Keratinocyte (primary cell): ENCODE results near the gene H19.

Experiments
- EZH2 ChIP-seq: IDR thresholded peaks from one replicate; pipeline ENCODE4 v1.6.1; 2012; ENCODE audit warnings: inconsistent platforms, mild to moderate bottlenecking, low read length, moderate library complexity
- TF ChIP-seq, protein P1 (sequence below), 3 experiments: IDR thresholded peaks in 1 of 3; conservative IDR thresholded peaks in 1 of 3; optimal IDR thresholded peaks in 1 of 3; 2 replicates in 2 of 3; 3 replicates in 1 of 3; pipeline versions ENCODE3 to v1.5.1; 2011; ENCODE audit warnings: low read length in 3 of 3, mild to moderate bottlenecking in 3 of 3, moderate library complexity in 2 of 3, control low read depth in 1 of 3, inconsistent platforms in 1 of 3; ENCODE audit not compliant: insufficient read depth in 2 of 3; ENCODE audit errors: extremely low read depth in 1 of 3

DNA sequence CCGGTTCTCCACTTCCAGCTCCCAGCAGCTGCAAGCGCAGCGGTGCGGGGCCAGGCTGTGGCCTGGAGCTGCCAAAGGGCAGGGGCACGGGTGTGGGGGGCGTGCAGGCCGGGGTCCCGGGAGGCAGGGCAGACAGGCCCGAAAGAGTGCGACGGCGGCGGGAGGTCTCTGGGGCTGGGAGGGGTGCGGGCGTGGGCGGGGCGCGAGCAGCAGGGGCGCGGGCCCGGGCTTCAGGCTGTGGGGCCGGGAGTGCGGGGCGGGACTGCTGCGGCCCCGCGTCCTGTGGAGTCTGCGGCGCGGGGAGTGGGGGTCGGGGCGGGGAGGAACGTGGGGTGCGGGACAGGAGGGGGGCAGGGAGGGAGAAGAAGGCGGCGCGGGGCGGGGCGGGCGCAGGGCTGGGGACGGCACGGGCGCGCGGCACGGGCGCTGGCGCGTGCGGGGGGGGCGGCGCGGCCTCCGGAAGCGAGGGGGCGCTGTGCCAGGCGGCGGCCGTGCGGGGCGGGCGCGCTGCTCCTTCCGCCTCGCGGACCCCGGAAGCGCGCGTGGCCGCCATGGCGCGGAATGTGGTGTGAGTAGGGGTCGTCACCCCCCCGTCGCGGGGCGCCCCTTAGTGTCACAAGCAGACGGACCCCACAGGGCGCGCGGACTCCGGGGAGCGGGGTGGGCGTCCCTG, 50.7 kb downstream of the H19 start, which contains the start of gene MRPL23:
- TF ChIP-seq, protein P1, sequence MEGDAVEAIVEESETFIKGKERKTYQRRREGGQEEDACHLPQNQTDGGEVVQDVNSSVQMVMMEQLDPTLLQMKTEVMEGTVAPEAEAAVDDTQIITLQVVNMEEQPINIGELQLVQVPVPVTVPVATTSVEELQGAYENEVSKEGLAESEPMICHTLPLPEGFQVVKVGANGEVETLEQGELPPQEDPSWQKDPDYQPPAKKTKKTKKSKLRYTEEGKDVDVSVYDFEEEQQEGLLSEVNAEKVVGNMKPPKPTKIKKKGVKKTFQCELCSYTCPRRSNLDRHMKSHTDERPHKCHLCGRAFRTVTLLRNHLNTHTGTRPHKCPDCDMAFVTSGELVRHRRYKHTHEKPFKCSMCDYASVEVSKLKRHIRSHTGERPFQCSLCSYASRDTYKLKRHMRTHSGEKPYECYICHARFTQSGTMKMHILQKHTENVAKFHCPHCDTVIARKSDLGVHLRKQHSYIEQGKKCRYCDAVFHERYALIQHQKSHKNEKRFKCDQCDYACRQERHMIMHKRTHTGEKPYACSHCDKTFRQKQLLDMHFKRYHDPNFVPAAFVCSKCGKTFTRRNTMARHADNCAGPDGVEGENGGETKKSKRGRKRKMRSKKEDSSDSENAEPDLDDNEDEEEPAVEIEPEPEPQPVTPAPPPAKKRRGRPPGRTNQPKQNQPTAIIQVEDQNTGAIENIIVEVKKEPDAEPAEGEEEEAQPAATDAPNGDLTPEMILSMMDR (optimal IDR thresholded peaks at IDR 0.05 in 1 of 3, IDR thresholded peaks at IDR 0.05 in 1 of 3, conservative IDR thresholded peaks at IDR 0.05 in 1 of 3; ENCODE audit: extremely low read depth in 1 of 3, insufficient read depth in 2 of 3, low read length in 3 of 3) = no peak
- no peak for TF ChIP-seq EZH2
